ENCODE measurements around the gene MEOX1.

The MEOX1 gene

GRCh38 chr17:43636426-43636825, 25.3 kb downstream of the MEOX1 start:
- H3K4me3 ChIP-seq (ENCODE audit: low read depth, low read length): no peak overlapping the region
- no peak for DNase-seq (ENCODE audit: low read depth)
- TF ChIP-seq CTCF (conservative IDR thresholded peaks at IDR 0.05; ENCODE audit: low read depth, low read length): no peak

GRCh38 chr17:43634591-43635125, 27.1 kb downstream of the MEOX1 start:
- no peak overlapping the region for H3K4me3 ChIP-seq (ENCODE audit: low read depth, low read length)
- DNase-seq (ENCODE audit: low read depth): peak; percentile 20
- no peak for TF ChIP-seq CTCF (conservative IDR thresholded peaks at IDR 0.05; ENCODE audit: low read depth, low read length)

- TF ChIP-seq CTCF (conservative IDR thresholded peaks at IDR 0.05; ENCODE audit: low read depth, low read length): no peak
- no peak for DNase-seq (ENCODE audit: low read depth)
- H3K4me3 ChIP-seq (ENCODE audit: low read depth, low read length): no peak overlapping the region
Measured at GRCh38 chr17:43632221-43632620, 29.5 kb downstream of the MEOX1 start.

- no peak for TF ChIP-seq CTCF (conservative IDR thresholded peaks at IDR 0.05; ENCODE audit: low read depth, low read length)
- DNase-seq (ENCODE audit: low read depth): no peak
Measured at GRCh38 chr17:43631429-43631828, 30.3 kb downstream of the MEOX1 start.

GRCh38 chr17:43628089-43628650, 33.6 kb downstream of the MEOX1 start:
- peak; percentile 17 for DNase-seq (ENCODE audit: low read depth)
- peak; percentile 5 for TF ChIP-seq CTCF (conservative IDR thresholded peaks at IDR 0.05; ENCODE audit: low read depth, low read length)

More at GRCh38 chr17:43631429-43631828, 30.3 kb downstream of the MEOX1 start:
- H3K4me3 ChIP-seq (ENCODE audit: low read depth, low read length): no peak overlapping the region

GRCh38 chr17:43627653-43628052, 34.1 kb downstream of the MEOX1 start:
- DNase-seq (ENCODE audit: low read depth): no peak
- H3K4me3 ChIP-seq (ENCODE audit: low read depth, low read length): no peak overlapping the region
- no peak for TF ChIP-seq CTCF (conservative IDR thresholded peaks at IDR 0.05; ENCODE audit: low read depth, low read length)

More at GRCh38 chr17:43628089-43628650, 33.6 kb downstream of the MEOX1 start:
- no peak overlapping the region for H3K4me3 ChIP-seq (ENCODE audit: low read depth, low read length)

- DNase-seq (ENCODE audit: low read depth): no peak
- TF ChIP-seq CTCF (conservative IDR thresholded peaks at IDR 0.05; ENCODE audit: low read depth, low read length): no peak
- no peak overlapping the region for H3K4me3 ChIP-seq (ENCODE audit: low read depth, low read length)
Measured at GRCh38 chr17:43626023-43626422, 35.7 kb downstream of the MEOX1 start.
